Measurements from ENCODE around the gene ITPR2.
"Not testable (repeated sequence)": the region's sequence is repeated elsewhere in the genome, so short reads cannot be mapped to it uniquely, and the experiment has no call there.

The ITPR2 gene

GRCh38 chr12:26702741-26703140 lies 130.3 kb downstream of the ITPR2 start:
- DNase-seq (ENCODE audit: low spot score), result no peak

- DNase-seq (ENCODE audit: low spot score), result peak; percentile 55
These were observed 131.3 kb downstream of the ITPR2 start for GRCh38 chr12:26701604-26702215.

DNA sequence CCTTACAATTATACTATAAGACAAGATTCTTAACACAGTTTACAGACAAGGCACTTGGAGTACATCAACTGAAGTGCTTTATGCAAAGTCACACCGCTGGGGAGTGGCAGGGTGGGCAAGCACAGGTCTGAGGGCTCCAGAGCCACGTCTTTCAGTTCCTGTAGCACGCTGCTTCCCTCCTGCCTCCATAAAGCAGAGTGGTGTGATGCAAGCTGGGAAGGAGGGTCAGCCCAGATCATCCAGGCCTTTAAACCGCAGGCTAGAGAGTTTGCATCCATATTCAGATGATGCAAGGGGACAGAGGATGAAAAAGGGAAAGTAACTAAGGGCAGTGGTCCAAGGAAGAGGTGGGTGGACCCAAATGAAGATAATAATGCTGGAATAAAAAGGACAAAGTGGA lies 132.6 kb downstream of the ITPR2 start:
- DNase-seq (ENCODE audit: low spot score), result no peak

GRCh38 chr12:26699237-26699636 lies 133.8 kb downstream of the ITPR2 start:
- no peak for DNase-seq (ENCODE audit: low spot score)

GRCh38 chr12:26698186-26698585 lies 134.8 kb downstream of the ITPR2 start:
- DNase-seq (ENCODE audit: low spot score), result no peak

GRCh38 chr12:26697217-26697616 lies 135.8 kb downstream of the ITPR2 start:
- DNase-seq (ENCODE audit: low spot score), result no peak

GRCh38 chr12:26696613-26697092 lies 136.3 kb downstream of the ITPR2 start:
- no peak for DNase-seq (ENCODE audit: low spot score)

GRCh38 chr12:26696048-26696612 lies 136.9 kb downstream of the ITPR2 start:
- DNase-seq (ENCODE audit: low spot score), result no peak

DNA sequence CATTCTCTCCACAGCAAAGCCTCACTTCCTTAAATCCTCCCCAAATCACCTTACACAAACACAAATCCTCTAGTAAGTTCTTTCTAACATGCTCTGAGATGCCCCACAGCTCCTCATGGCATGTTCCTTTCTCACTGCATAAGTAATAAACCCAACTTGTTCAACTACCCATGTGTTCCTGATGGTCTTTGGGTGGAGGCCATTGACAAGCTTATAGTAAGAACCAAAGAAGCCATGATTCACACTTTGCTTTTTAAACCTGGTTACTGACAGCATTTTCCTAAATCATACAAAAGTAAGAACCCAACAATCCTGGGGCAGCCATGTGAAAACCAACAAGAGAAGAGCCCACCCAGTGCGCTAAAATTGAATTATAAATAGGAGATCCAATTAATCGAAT lies 138.6 kb downstream of the ITPR2 start:
- no peak for DNase-seq (ENCODE audit: low spot score)

- DNase-seq (ENCODE audit: low spot score), result no peak
These were observed 140.6 kb downstream of the ITPR2 start for GRCh38 chr12:26692407-26692806.

DNA sequence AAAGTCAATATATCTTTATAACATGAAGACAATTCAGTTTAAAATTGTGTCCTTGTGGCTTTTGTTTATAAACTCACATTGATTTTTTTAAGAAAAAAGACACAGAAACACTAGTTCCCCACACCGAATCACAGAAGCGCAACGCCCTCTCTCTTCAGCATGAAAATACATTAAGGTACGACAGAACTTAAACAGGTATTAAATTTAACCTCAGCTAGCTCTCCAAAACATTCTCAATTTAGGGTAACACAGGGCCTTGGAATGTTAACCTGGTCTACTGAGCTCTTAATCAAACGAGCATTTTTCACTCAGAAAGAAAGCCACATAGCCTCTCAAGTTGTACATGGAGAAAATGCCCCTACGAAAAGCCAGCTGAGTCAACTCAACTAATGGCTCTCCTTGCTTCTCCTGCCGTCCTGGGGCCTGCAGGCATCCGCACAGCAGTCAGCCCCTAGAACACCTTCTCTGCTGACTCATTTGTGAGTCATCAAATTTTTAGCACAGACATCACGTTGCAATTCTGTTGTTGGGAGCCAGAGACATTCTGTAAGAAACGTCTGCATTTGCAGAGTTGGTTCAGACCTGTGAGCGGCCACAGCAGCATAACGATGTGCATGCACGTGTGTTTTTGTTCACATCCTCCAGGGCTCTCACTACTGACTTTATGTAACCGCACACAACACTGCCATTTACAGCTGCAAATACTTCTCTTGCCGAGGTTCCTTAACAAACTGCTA lies 141.6 kb downstream of the ITPR2 start:
- DNase-seq (ENCODE audit: low spot score), result peak; percentile 59

GRCh38 chr12:26690601-26691000 lies 142.4 kb downstream of the ITPR2 start:
- DNase-seq (ENCODE audit: low spot score), result no peak

GRCh38 chr12:26689281-26689841 lies 143.6 kb downstream of the ITPR2 start:
- no peak for DNase-seq (ENCODE audit: low spot score)

DNA sequence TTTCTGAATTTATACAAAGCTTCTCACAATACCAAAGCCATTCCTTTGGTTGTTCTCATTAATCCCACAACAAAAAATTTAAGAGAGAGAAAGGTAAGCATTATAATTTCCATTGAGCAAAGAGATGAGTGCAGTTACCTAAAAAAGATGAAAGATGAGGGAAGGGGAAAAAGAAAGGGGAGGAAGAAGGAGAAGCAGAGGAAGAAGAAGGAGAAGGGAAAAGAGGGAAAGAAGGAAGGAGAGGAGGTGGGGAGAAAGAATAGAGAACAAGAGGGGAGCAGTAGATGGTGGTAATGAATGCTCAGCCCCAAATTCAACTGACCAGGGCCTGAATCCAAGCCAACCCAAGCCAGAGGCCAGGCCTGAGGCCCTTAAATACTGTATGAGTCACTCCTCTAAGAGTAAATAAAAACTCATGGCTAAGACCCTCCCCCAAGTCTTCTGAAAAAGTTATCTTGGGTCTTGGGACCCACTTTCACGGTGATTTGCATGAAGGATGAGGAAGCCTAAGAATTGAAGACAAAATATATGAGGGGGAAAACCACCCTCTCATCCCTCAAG lies 144.6 kb downstream of the ITPR2 start:
- DNase-seq (ENCODE audit: low spot score), result no peak

- DNase-seq (ENCODE audit: low spot score), result no peak
These were observed 146.6 kb downstream of the ITPR2 start for GRCh38 chr12:26686408-26686807.

DNA sequence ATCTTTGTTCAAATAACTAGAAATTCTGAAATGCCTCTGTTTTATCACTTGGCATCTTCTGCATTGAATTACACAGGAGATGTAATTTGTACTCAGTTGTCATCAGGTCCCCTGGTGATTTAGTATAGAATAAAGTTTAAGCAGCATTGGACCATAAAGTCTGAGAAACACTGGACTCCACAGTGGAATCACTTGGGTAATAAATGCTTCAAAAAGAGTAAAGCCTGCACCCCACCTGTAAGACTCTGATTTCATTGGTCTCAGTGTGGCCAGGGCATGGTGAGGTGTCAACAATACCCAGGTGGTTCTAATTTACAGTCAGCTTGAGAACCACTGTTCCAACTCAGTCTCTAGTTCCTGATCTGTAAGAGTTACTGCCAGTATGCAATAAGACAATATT lies 148.9 kb downstream of the ITPR2 start:
- DNase-seq (ENCODE audit: low spot score), result no peak

- DNase-seq (ENCODE audit: low spot score), result no peak
These were observed 149.6 kb downstream of the ITPR2 start for GRCh38 chr12:26683443-26683842.

DNA sequence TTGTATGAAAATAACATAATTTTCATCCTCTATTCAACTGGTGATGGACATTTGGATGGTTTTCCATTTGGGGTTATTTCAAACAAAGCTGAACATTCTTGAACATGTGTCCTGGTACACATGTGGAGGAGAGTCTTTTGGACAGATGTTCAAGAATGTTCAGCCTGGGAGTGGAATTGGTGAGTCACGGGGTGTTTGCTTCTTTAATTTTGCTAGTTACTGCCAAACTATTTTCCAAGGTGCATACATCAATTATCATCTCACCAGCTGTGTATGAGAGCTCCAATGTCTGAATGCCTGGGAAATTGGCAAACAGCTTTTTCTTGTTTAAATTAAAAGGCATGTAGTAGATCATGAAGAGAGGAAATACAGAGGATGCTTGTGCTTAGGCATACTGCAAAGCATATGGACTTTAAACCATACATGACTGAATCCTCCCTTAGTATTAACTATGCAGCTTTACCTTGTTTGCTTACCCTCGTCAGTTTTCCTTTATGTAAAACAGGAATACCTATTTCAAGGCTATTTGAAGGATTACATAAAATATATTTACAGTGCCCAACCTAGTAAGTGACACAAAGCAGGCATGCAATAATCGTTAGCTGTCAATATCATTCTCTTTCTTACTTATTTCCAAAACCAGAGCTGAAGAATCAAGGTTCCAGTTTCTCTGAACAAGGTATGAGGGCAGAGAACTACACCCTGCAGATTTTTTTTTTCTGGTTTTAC lies 152.1 kb downstream of the ITPR2 start:
- no peak for DNase-seq (ENCODE audit: low spot score)

- DNase-seq (ENCODE audit: low spot score), result no peak
These were observed 154.0 kb downstream of the ITPR2 start for GRCh38 chr12:26678697-26679660.

- not testable (repeated sequence) for DNase-seq (ENCODE audit: low spot score)
These were observed 161.5 kb downstream of the ITPR2 start for GRCh38 chr12:26671487-26671886.

DNA sequence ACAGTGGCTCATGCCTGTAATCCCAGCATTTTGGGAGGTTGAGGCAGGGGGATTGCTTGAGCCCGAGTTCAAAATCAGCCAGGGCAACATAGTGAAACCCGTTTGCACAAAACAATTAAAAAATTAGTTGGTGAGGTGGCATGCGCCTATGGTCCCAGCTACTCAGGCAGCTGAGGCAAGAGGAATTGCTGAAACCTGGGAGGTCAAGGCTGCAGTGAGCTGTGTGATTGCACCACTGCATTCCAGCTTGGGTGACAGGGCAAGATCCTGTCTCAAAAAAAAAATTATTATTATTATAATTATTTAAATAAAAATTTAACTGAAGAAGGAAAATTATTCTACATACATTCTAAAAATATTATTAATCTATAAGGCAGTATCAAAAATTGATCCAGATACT lies 164.1 kb downstream of the ITPR2 start:
- DNase-seq (ENCODE audit: low spot score), result no peak

Measured in putamen (tissue), 1 donor.